Vagina (tissue), 2 donors: Measurements from ENCODE around the gene COLEC12. TPM values are rescaled to one million over a fixed set of nuclear protein-coding genes. Genes with fewer than 3 reads are reported as not detected.

Experiments
- DNase-seq, 2 donors: peaks; one replicate each; pipeline ENCODE4 v3.0.0-alpha.2; 2017; ENCODE audit errors: extremely low spot score in 2 of 2
- H3K27ac ChIP-seq: fragments of 200-600 bp; sonication (generic); one replicate; pipeline ENCODE4 v1.5.1; 2019
- H3K27me3 ChIP-seq: fragments of 200-600 bp; sonication (generic); one replicate; pipeline ENCODE4 v1.5.1; 2019
- H3K36me3 ChIP-seq, 2 donors: fragments of 200-600 bp; sonication (generic); one replicate each; pipeline ENCODE4 v1.5.1; 2017 to 2019
- H3K4me1 ChIP-seq: fragments of 200-600 bp; sonication (generic); one replicate; pipeline ENCODE4 v1.5.1; 2019
- H3K4me3 ChIP-seq, 2 donors: fragments of 200-600 bp; sonication (generic); 1 replicate in 1 of 2; 2 replicates in 1 of 2; pipeline ENCODE4 v1.5.1; 2016 to 2019
- H3K9me3 ChIP-seq: fragments of 200-600 bp; sonication (generic); one replicate; pipeline ENCODE4 v1.5.1; 2019
- POLR2A ChIP-seq, 2 donors: fragments of 450-650 bp; IDR thresholded peaks; one replicate each; pipeline ENCODE4 v1.6.1; 2017; ENCODE audit warnings: antibody characterized with exemption in 2 of 2, mild to moderate bottlenecking in 2 of 2, moderate library complexity in 2 of 2
- POLR2AphosphoS5 ChIP-seq, 2 donors: sonication (generic); formaldehyde crosslinking; IDR thresholded peaks; one replicate each; pipeline ENCODE4 v1.9.0; 2017; ENCODE audit warnings: antibody characterized with exemption in 2 of 2, mild to moderate bottlenecking in 2 of 2, low read depth in 1 of 2; ENCODE audit not compliant: insufficient read depth in 1 of 2
- intact Hi-C: fragments of 100-400 bp; cut with DNase I; formaldehyde crosslinking; loops from one replicate; pipeline ENCODE4 v1.15.1; 2023
- total RNA-seq: library from RNA; depleted of rRNA; stranded (reverse); fragments of >200 nt; gene quantifications from one replicate; pipeline ENCODE4 v1.2.3, GENCODE V29; 2016
- TF ChIP-seq, protein P1 (sequence below), 3 experiments: fragments of 450-650 bp in 2 of 3; fragments of 200-600 bp in 1 of 3; sonication (generic) in 1 of 3; IDR thresholded peaks; one replicate each; pipeline ENCODE4 v1.5.1; 2017 to 2019; ENCODE audit warnings: antibody characterized with exemption in 3 of 3, mild to moderate bottlenecking in 2 of 3, moderate library complexity in 2 of 3

Gene COLEC12
- total RNA-seq, 1 donor from 2014 or later, result 18.9 TPM

DNA sequence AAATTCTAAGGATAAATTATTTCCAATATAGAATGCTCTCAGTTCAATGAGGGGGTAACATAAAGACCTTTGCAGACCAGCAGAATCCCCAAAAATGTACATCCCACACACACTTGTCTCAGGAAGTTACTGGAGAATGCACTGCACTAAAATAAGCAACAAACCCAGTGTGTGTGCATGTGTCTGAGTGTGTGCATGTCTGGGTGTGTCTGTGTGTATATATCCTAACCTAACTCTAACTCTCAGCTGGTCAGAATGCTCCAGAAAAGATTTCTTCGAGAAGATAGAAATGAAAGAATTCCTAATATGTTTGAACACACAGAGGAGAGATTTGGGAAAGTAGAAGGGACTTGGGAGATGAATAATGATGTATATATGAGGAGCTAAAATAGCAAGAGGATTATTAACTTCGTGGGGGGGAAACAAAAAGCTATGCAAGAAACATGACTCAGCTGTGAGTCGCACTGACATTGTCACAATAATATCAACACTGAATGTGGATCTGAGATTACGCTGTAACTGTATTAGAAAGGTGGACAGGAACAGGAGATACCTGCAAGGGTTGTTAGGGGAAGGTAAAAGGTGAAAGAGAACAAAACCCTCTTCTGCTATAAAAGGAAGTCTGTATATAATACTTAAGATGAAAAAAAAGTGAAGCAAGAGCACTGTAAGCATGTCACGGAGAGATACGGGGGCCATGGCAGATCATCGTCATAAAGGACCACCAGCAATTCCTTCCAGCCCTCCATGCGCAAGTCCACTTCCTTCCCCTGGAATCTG is 11.1 kb downstream of the COLEC12 start:
- H3K4me1 ChIP-seq, result no peaks in the 10 kb centered on the region
- TF ChIP-seq POLR2A (IDR thresholded peaks at IDR 0.05) (no peak), POLR2AphosphoS5 (IDR thresholded peaks at IDR 0.05; ENCODE audit: insufficient read depth in 1 of 2, low read depth in 1 of 2) (no peak)
- TF ChIP-seq, protein P1, sequence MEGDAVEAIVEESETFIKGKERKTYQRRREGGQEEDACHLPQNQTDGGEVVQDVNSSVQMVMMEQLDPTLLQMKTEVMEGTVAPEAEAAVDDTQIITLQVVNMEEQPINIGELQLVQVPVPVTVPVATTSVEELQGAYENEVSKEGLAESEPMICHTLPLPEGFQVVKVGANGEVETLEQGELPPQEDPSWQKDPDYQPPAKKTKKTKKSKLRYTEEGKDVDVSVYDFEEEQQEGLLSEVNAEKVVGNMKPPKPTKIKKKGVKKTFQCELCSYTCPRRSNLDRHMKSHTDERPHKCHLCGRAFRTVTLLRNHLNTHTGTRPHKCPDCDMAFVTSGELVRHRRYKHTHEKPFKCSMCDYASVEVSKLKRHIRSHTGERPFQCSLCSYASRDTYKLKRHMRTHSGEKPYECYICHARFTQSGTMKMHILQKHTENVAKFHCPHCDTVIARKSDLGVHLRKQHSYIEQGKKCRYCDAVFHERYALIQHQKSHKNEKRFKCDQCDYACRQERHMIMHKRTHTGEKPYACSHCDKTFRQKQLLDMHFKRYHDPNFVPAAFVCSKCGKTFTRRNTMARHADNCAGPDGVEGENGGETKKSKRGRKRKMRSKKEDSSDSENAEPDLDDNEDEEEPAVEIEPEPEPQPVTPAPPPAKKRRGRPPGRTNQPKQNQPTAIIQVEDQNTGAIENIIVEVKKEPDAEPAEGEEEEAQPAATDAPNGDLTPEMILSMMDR (IDR thresholded peaks at IDR 0.05), result no peak
- no peaks in the 10 kb centered on the region for H3K36me3 ChIP-seq
- DNase-seq, result no peak
- no peak overlapping the region for H3K4me3 ChIP-seq
- H3K27me3 ChIP-seq, result no peaks in the 10 kb centered on the region
- H3K27ac ChIP-seq, result no peak overlapping the region
- intact Hi-C loops, result no loop called here
- H3K9me3 ChIP-seq, result no peaks in the 10 kb centered on the region

DNA sequence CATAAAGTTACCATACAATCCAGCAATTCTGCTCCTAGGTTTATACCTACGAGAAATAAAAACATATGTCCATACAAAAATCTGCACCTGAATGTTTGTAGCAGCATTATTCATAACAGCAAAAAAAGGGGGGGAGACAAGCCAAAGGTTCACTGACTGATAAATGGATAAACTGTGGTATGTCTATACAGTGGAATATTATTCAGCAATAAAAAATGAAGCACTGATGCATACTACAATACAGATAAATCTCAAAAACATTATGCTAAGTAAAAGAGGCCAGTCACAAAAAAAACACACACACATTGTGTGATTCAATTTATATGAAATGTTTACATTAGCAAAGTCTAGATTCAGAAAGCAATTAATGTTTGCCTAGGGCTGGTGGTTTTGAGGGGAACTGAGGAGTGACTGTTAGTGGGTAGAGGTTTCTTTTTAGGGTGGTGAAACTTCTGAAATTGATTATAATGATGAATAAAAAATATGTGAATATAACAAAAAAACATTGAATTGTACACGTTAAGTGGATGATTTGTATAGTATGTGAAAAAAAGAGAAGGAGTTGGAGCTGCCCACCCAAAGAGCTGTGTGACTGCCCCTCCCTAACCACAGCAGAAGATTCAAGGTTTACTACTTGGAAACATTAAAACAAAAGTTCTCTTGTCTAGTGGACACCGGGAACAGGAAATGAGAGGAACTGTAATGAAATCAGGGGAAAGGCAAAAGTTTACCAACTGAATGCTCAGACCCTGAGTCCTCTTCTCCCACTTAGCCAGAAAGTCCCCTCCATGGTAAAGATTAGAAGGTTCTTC is 13.4 kb downstream of the COLEC12 start:
- no peak for TF ChIP-seq POLR2AphosphoS5 (IDR thresholded peaks at IDR 0.05; ENCODE audit: insufficient read depth in 1 of 2, low read depth in 1 of 2)
- TF ChIP-seq, protein P1 (IDR thresholded peaks at IDR 0.05), result no peak
- no peak for TF ChIP-seq POLR2A (IDR thresholded peaks at IDR 0.05)

DNA sequence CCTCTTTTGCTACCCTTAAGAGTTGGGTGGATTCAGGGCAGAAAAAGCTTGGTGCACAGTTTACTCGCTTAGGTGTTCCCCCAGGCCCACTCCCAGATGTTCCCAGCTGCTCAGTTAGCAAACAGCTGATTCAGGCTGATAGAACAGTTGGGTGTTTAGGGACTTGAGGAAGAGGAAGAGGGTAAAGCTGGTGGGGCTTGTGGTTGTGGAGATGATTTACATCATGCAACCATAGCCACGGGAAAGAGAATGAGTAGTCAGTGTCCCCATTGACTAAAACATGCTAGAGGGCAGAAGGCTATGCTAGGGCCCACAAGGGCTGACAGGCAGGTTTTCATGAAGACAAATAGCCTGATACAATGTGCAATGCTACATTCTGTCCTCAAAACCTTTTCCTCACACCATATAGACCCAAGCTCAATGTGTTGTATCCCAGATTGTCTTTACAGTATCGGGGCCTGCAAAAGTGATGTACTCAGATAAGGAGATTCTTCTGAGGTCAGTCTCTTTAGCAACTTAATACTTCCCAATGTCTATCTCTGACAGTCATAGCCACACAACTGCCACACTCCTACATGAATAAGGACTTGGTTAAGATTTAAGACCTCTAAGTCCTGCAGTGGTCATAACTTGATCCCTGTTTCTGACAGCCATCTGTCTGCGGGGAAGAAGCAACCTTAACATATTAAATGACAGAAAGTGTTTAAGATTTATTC is 15.6 kb downstream of the COLEC12 start:
- H3K36me3 ChIP-seq, result no peaks in the 10 kb centered on the region
- TF ChIP-seq POLR2AphosphoS5 (IDR thresholded peaks at IDR 0.05; ENCODE audit: insufficient read depth in 1 of 2, low read depth in 1 of 2) (no peak), POLR2A (IDR thresholded peaks at IDR 0.05) (no peak)
- TF ChIP-seq, protein P1 (IDR thresholded peaks at IDR 0.05), result no peak
- H3K9me3 ChIP-seq, result no peaks in the 10 kb centered on the region
- H3K27ac ChIP-seq, result no peak overlapping the region
- intact Hi-C loops, result no loop called here
- no peak overlapping the region for H3K4me3 ChIP-seq
- H3K27me3 ChIP-seq, result no peaks in the 10 kb centered on the region
- DNase-seq, result no peak
- H3K4me1 ChIP-seq, result no peaks in the 10 kb centered on the region

More for the DNA sequence above, 13.4 kb downstream of the COLEC12 start:
- intact Hi-C loops, result no loop called here
- Histone ChIP-seq H3K27ac (no peak overlapping the region), H3K36me3 (no peaks in the 10 kb centered on the region), H3K27me3 (no peaks in the 10 kb centered on the region), H3K4me1 (no peaks in the 10 kb centered on the region), H3K9me3 (no peaks in the 10 kb centered on the region), H3K4me3 (no peak overlapping the region)
- DNase-seq, result no peak

DNA sequence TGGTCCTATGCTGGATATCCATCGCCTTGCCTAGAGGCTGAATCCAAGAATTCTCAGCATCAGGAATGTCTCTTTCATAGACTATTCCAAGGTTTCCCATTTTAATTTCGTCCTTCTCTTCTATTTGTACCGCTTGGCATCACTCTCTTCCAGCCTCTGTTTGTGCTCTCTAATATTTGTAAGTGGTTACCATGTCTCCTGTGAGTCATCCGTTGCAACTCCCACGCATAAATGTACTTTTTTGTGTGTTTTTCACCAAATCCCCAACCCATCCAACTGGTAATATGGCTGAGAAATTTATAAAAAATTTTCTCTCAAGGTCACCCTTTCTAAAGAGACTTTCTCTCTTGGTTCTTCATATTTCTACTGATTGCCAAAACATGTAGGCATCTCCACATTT is 21.8 kb downstream of the COLEC12 start:
- Histone ChIP-seq H3K36me3 (no peaks in the 10 kb centered on the region), H3K27ac (peak overlapping the region; percentile 37), H3K4me1 (no peaks in the 10 kb centered on the region), H3K9me3 (no peaks in the 10 kb centered on the region), H3K4me3 (no peak overlapping the region), H3K27me3 (no peaks in the 10 kb centered on the region)
- intact Hi-C loops, result no loop called here
- DNase-seq, result no peak
- TF ChIP-seq, protein P1 (IDR thresholded peaks at IDR 0.05), result no peak
